ENCODE measurements around the gene BCR.

GRCh38 chr22:23137468-23137867, 42.8 kb upstream of the BCR start:
- TF ChIP-seq CTCF (IDR thresholded peaks at IDR 0.05) (no peak), POLR2A (IDR thresholded peaks at IDR 0.05) (no peak)
